ENCODE data around the gene DEFB124.
"Not testable (repeated sequence)": the region's sequence is repeated elsewhere in the genome, so short reads cannot be mapped to it uniquely, and the experiment has no call there.

GRCh38 chr20:31426891-31427551, 47.9 kb downstream of the DEFB124 start:
- not testable (repeated sequence) for TF ChIP-seq POLR2A (IDR thresholded peaks at IDR 0.05; ENCODE audit: low read length); GATA1 (IDR thresholded peaks at IDR 0.05; ENCODE audit: low read depth, low read length)
